HCT116 (cell line): ENCODE results near the gene CPZ. TPM values are rescaled to one million over a fixed set of nuclear protein-coding genes. Genes with fewer than 3 reads are reported as not detected.

ENCODE experiments used
- ATAC-seq: fragments of 200-7000 bp; cut with Tn5 transposase; 2 replicates; pipeline ENCODE4 v1.9.1; 2020; ENCODE audit warnings: mild to moderate bottlenecking, moderate library complexity
- BruUV-seq: library from RNA; stranded (reverse); fragments of 400-500 nt; replicated peaks from 2 replicates; lab custom pipeline; 2021; lab: Mats Ljungman, UMichigan
- CTCF ChIA-PET: fragments of 300-600 bp; sonication (Branson Sonifier 250); formaldehyde crosslinking; loops from one replicate; lab custom pipeline; 2021; ENCODE audit warnings: antibody characterized with exemption; lab: Charles Lee
- POLR2A ChIA-PET: fragments of 300-600, 350-600 bp; sonication (Branson Sonifier 250); formaldehyde crosslinking; loops from one replicate; lab custom pipeline; 2021; ENCODE audit warnings: antibody characterized with exemption; lab: Charles Lee
- RAD21 ChIA-PET, 2 experiments: fragments of 300-600 bp; sonication (Branson Sonifier 250); formaldehyde crosslinking; loops; one replicate each; lab custom pipeline; 2023; ENCODE audit warnings: low total read pairs in 2 of 2; ENCODE audit not compliant: uncharacterized antibody in 2 of 2, unreplicated experiment in 2 of 2, low non-redundant PET in 1 of 2; lab: Charles Lee
- DNase-seq: peaks from one replicate; pipeline ENCODE4 v3.0.0-alpha.2; 2010; ENCODE audit warnings: low read depth, low spot score
- H2AFZ ChIP-seq: fragments of 200-600 bp; shearing (Covaris generic), sonication (generic); 2 replicates; pipeline ENCODE4 v1.6.1; 2017; ENCODE audit warnings: low read depth, mixed run types, mixed read lengths, antibody characterized with exemption, low read length; ENCODE audit not compliant: poor library complexity, severe bottlenecking
- H3K27ac ChIP-seq: 2 replicates; pipeline ENCODE4 v1.5.1; 2012; ENCODE audit warnings: low read depth, low read length
- H3K27me3 ChIP-seq: fragments of 200-600 bp; sonication (generic); 2 replicates; pipeline ENCODE4 v1.6.1; 2016; ENCODE audit warnings: mixed run types, low read length, mixed read lengths; ENCODE audit not compliant: insufficient read depth
- H3K36me3 ChIP-seq, 2 experiments: fragments of 200-500 bp in 1 of 2; fragments of 200-600 bp in 1 of 2; sonication (Bioruptor generic) in 1 of 2; sonication (generic) in 1 of 2; 2 replicates each; pipeline versions ENCODE4 v1.5.1 to v1.6.1; 2014 to 2016; ENCODE audit warnings: low read length in 2 of 2, inconsistent platforms in 1 of 2, mixed read lengths in 1 of 2, mixed run types in 1 of 2; ENCODE audit not compliant: insufficient read depth in 2 of 2, control insufficient read depth in 1 of 2
- H3K4me1 ChIP-seq, 2 experiments: fragments of 200-600 bp in 1 of 2; sonication (generic) in 1 of 2; 2 replicates each; pipeline versions ENCODE4 v1.5.1 to v1.6.1; 2012 to 2017; ENCODE audit warnings: low read length in 2 of 2, inconsistent platforms in 1 of 2, mild to moderate bottlenecking in 1 of 2, mixed read lengths in 1 of 2, mixed run types in 1 of 2, moderate library complexity in 1 of 2; ENCODE audit not compliant: insufficient read depth in 2 of 2, control insufficient read depth in 1 of 2
- H3K4me2 ChIP-seq: fragments of 200-600 bp; sonication (generic); 2 replicates; pipeline ENCODE4 v1.6.1; 2017; ENCODE audit warnings: mixed run types, low read length, mixed read lengths
- H3K4me3 ChIP-seq, 2 experiments: fragments of 200-600 bp in 1 of 2; sonication (generic) in 1 of 2; replicated peaks in 1 of 2; 2 replicates each; pipeline ENCODE4 v1.5.1; 2011 to 2016; ENCODE audit warnings: low read length in 2 of 2, control low read depth in 1 of 2, low read depth in 1 of 2, mild to moderate bottlenecking in 1 of 2, mixed read lengths in 1 of 2, mixed run types in 1 of 2
- H3K79me2 ChIP-seq: fragments of 200-600 bp; sonication (generic); 2 replicates; pipeline ENCODE4 v1.6.1; 2017; ENCODE audit warnings: mild to moderate bottlenecking, mixed run types, low read length, moderate library complexity, mixed read lengths; ENCODE audit not compliant: insufficient read depth
- H3K9ac ChIP-seq: fragments of 200-600 bp; sonication (generic); 2 replicates; pipeline ENCODE4 v1.6.1; 2016; ENCODE audit warnings: low read length, mixed read lengths
- H3K9me2 ChIP-seq: fragments of 200-600 bp; sonication (generic), shearing (Covaris generic); 2 replicates; pipeline ENCODE4 v1.6.1; 2017; ENCODE audit warnings: mixed run types, mild to moderate bottlenecking, moderate library complexity; ENCODE audit not compliant: insufficient read depth
- H3K9me3 ChIP-seq, 2 experiments: fragments of 200-500 bp in 1 of 2; fragments of 200-600 bp in 1 of 2; sonication (Bioruptor generic) in 1 of 2; sonication (generic) in 1 of 2; 2 replicates each; pipeline ENCODE4 v1.6.1; 2014 to 2017; ENCODE audit warnings: low read length in 2 of 2, mixed read lengths in 2 of 2, inconsistent platforms in 1 of 2, low read depth in 1 of 2, mild to moderate bottlenecking in 1 of 2, mixed run types in 1 of 2, moderate library complexity in 1 of 2; ENCODE audit not compliant: control insufficient read depth in 1 of 2, insufficient read depth in 1 of 2
- H4K20me1 ChIP-seq: fragments of 200-600 bp; sonication (generic), shearing (Covaris generic); 2 replicates; pipeline ENCODE4 v1.6.1; 2017; ENCODE audit warnings: mixed run types, mild to moderate bottlenecking, moderate library complexity; ENCODE audit not compliant: insufficient read depth
- CEBPB ChIP-seq: IDR thresholded peaks from 2 replicates; pipeline ENCODE4 v1.6.1; 2012; ENCODE audit warnings: low read depth
- EGR1 ChIP-seq: IDR thresholded peaks from 2 replicates; pipeline ENCODE4 v1.6.1; 2012; ENCODE audit warnings: low read depth
- FOSL1 ChIP-seq: IDR thresholded peaks from 2 replicates; pipeline ENCODE4 v1.6.1; 2012; ENCODE audit warnings: low read depth
- POLR2A ChIP-seq: IDR thresholded peaks from 2 replicates; pipeline ENCODE4 v1.7.0; 2011; ENCODE audit warnings: borderline replicate concordance; ENCODE audit not compliant: insufficient read depth, insufficient read length; ENCODE audit errors: extremely low read depth
- intact Hi-C: fragments of 100-400 bp; cut with micrococcal nuclease; formaldehyde crosslinking; loops from 2 replicates; pipeline ENCODE4 v1.10.0; 2022
- total RNA-seq: library from RNA; stranded (reverse); gene quantifications from one replicate; pipeline ENCODE4 v1.2.1, GENCODE V29; 2021; ENCODE audit not compliant: unreplicated experiment
- TF ChIP-seq, protein P1 (sequence below): IDR thresholded peaks from 2 replicates; pipeline ENCODE4 v1.6.1; 2012; ENCODE audit warnings: low read depth

Gene CPZ
- total RNA-seq, 1 experiment from 2014 or later, result not detected

DNA sequence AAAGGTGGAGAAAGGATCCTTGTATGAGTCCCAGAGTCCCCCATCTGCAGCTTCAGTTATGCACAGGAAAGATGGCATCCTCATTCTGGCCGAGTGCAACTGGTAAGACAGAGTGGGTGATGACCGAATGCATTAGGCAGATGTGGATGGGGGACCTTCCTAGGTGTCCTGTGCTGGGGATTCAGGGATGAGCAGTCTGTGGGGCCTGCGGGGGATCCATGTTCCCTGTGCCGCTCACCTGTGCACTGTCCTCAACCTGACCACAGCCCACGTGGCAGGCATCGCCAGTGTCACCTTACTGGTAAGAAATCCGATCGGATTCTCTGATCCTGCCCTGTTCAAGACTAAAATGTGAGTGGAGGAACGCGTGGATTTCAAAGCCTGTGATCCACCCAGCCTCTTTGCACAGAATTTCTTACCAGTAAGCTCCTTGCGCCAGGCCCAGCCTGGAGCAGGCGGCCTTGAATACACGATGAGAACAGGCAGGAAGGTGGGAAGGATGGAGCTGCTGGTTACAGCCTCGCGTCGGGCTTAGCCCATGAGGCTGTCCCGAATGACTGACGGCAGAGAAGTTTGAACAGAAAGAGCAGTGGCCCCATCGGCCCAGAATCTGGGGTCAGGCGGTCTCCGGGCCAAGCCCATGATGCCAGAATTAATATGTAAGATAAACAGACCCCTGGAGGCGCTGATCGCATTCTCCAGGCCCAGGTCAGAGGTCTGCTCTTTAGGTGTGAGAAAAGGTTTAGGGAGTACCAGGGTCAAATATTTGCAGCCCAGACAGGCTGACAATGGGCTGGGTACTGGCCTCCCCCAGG, 56.5 kb downstream of the CPZ start:
- intact Hi-C loops, result no loop called here
- Histone ChIP-seq H4K20me1 (no peaks in the 10 kb centered on the region), H3K4me3 (no peak overlapping the region), H3K27me3 (no peaks in the 10 kb centered on the region; the same call in 1 of the 2 replicates), H2AFZ (no peak overlapping the region), H3K4me1 (peaks cover 0 to 3% of the 10 kb centered on the region in 2 experiments; a peak in 1 of 4 replicates), H3K79me2 (no peaks in the 10 kb centered on the region), H3K4me2 (no peak overlapping the region), H3K9me3 (no peaks in the 10 kb centered on the region), H3K27ac (no peak overlapping the region), H3K9me2 (no peaks in the 10 kb centered on the region), H3K9ac (no peak overlapping the region), H3K36me3 (no peaks in the 10 kb centered on the region)
- BruUV-seq, result no TSS peak
- ChIA-PET RAD21 (no interaction called here), POLR2A (no interaction called here), CTCF (no interaction called here)
- DNase-seq (no peak), ATAC-seq (no peak)
- TF ChIP-seq CEBPB, result no peak
- TF ChIP-seq, protein P1, sequence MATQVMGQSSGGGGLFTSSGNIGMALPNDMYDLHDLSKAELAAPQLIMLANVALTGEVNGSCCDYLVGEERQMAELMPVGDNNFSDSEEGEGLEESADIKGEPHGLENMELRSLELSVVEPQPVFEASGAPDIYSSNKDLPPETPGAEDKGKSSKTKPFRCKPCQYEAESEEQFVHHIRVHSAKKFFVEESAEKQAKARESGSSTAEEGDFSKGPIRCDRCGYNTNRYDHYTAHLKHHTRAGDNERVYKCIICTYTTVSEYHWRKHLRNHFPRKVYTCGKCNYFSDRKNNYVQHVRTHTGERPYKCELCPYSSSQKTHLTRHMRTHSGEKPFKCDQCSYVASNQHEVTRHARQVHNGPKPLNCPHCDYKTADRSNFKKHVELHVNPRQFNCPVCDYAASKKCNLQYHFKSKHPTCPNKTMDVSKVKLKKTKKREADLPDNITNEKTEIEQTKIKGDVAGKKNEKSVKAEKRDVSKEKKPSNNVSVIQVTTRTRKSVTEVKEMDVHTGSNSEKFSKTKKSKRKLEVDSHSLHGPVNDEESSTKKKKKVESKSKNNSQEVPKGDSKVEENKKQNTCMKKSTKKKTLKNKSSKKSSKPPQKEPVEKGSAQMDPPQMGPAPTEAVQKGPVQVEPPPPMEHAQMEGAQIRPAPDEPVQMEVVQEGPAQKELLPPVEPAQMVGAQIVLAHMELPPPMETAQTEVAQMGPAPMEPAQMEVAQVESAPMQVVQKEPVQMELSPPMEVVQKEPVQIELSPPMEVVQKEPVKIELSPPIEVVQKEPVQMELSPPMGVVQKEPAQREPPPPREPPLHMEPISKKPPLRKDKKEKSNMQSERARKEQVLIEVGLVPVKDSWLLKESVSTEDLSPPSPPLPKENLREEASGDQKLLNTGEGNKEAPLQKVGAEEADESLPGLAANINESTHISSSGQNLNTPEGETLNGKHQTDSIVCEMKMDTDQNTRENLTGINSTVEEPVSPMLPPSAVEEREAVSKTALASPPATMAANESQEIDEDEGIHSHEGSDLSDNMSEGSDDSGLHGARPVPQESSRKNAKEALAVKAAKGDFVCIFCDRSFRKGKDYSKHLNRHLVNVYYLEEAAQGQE, result no peak
- no peak for TF ChIP-seq EGR1
- no peak for TF ChIP-seq FOSL1
- no peak for TF ChIP-seq POLR2A
